Parathyroid adenoma (tissue), 2 donors: ENCODE data around the gene ACYP2.
"Not testable (repeated sequence)": the region's sequence is repeated elsewhere in the genome, so short reads cannot be mapped to it uniquely, and the experiment has no call there.

Source experiments
- H2AFZ ChIP-seq: fragments of 300-600 bp; sonication (generic); one replicate; pipeline ENCODE4 v1.7.0; 2017; ENCODE audit warnings: antibody characterized with exemption, mild to moderate bottlenecking
- H3K27ac ChIP-seq: fragments of 300-600 bp; sonication (generic); one replicate; pipeline ENCODE4 v1.7.0; 2017
- H3K27me3 ChIP-seq: fragments of 300-600 bp; sonication (generic); one replicate; pipeline ENCODE4 v1.7.0; 2017; ENCODE audit warnings: low read length; ENCODE audit not compliant: control insufficient read depth, insufficient read depth
- H3K36me3 ChIP-seq: fragments of 300-600 bp; sonication (generic); one replicate; pipeline ENCODE4 v1.7.0; 2017; ENCODE audit warnings: low read length; ENCODE audit not compliant: control insufficient read depth, insufficient read depth
- H3K4me1 ChIP-seq: fragments of 300-600 bp; sonication (generic); one replicate; pipeline ENCODE4 v1.7.0; 2017; ENCODE audit warnings: control low read depth
- H3K4me2 ChIP-seq: fragments of 300-600 bp; sonication (generic); one replicate; pipeline ENCODE4 v1.7.0; 2017; ENCODE audit warnings: low read length
- H3K4me3 ChIP-seq: fragments of 300-600 bp; sonication (generic); one replicate; pipeline ENCODE4 v1.7.0; 2017; ENCODE audit warnings: low read depth, low read length
- H3K79me2 ChIP-seq: fragments of 300-600 bp; sonication (generic); one replicate; pipeline ENCODE4 v1.7.0; 2017; ENCODE audit warnings: control low read depth
- H3K9ac ChIP-seq: fragments of 300-600 bp; sonication (generic); one replicate; pipeline ENCODE4 v1.7.0; 2017; ENCODE audit warnings: mild to moderate bottlenecking
- H3K9me3 ChIP-seq: fragments of 300-600 bp; sonication (generic); one replicate; pipeline ENCODE4 v1.7.0; 2017; ENCODE audit warnings: low read length; ENCODE audit not compliant: control insufficient read depth
- TF ChIP-seq, protein P1 (sequence below): fragments of 300-600 bp; sonication (generic); IDR thresholded peaks from one replicate; pipeline ENCODE4 v1.7.0; 2017; ENCODE audit warnings: antibody characterized with exemption, mild to moderate bottlenecking
- donor health status: primary hyperparathyroidism.

ACYP2 gene

DNA sequence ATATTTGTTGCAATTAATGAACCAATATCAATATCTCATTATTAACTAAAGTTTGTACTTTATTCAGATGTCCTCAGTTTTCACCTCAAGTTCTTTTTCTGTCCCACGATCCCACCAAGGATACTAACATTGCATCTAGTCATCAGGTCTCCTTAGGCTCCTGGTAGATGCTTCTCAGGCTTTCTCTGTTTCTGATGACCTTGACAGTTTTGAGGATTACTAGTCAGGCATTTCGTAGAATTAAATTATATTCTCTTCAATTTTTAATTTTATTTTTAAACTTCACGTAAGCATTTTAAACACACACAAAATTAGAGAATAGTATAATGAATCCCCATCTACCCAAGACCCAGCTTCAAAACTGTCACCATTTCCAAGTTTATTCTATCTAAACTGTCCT, 5.6 kb upstream of the ACYP2 start:
- Histone ChIP-seq H3K79me2 (no peaks in the 10 kb centered on the region), H3K4me2 (no peak overlapping the region), H2AFZ (no peak overlapping the region), H3K27me3 (no peaks in the 10 kb centered on the region), H3K9me3 (no peaks in the 10 kb centered on the region), H3K4me1 (peaks cover 2% of the 10 kb centered on the region), H3K9ac (no peak overlapping the region), H3K4me3 (no peak overlapping the region), H3K27ac (no peak overlapping the region), H3K36me3 (no peaks in the 10 kb centered on the region)
- TF ChIP-seq, protein P1, sequence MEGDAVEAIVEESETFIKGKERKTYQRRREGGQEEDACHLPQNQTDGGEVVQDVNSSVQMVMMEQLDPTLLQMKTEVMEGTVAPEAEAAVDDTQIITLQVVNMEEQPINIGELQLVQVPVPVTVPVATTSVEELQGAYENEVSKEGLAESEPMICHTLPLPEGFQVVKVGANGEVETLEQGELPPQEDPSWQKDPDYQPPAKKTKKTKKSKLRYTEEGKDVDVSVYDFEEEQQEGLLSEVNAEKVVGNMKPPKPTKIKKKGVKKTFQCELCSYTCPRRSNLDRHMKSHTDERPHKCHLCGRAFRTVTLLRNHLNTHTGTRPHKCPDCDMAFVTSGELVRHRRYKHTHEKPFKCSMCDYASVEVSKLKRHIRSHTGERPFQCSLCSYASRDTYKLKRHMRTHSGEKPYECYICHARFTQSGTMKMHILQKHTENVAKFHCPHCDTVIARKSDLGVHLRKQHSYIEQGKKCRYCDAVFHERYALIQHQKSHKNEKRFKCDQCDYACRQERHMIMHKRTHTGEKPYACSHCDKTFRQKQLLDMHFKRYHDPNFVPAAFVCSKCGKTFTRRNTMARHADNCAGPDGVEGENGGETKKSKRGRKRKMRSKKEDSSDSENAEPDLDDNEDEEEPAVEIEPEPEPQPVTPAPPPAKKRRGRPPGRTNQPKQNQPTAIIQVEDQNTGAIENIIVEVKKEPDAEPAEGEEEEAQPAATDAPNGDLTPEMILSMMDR = no peak

DNA sequence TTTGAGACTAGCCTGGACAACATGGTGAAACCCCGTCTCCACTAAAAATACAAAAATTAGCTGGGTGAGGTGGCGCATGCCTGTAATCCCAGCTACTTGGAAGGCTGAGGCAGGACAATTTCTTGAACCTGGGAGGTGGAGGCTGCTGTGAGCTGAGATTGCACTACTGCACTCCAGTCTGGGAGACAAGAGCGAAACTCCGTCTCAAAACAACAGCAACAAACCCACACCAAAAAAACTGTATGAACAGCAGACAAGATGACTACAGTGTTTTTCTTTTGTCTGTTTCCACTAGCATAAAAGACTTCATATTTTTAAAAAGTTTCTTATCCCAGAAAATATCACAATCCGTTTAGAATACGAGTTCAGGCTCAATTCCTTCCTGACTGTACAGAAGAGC, 936 bp upstream of the ACYP2 start:
- Histone ChIP-seq H3K27ac (peak overlapping the region; percentile 99), H3K4me2 (peak overlapping the region; percentile 84), H3K4me3 (peak overlapping the region; percentile 97), H2AFZ (peak overlapping the region; percentile 99)
- not testable (repeated sequence) for H3K9me3 ChIP-seq, H3K79me2 ChIP-seq, H3K4me1 ChIP-seq, H3K9ac ChIP-seq, H3K36me3 ChIP-seq, H3K27me3 ChIP-seq

DNA sequence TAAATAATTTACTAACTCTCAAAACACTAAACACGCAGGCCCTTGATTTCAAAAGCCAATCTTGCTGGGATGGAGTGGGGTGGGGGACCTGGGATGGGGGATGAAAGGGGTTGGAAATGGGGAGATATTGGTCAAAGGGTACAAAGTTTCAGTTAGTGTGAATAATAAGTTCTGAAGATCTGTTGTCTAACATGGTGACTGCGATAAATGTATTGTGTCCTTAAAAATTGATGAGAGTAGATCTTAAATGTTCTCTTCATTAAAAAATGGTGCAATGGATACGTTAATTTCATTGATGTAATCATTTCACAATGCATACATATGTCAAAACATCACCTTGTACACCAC, 505 bp upstream of the ACYP2 start:
- Histone ChIP-seq H3K79me2 (no peaks in the 10 kb centered on the region), H3K27ac (peak overlapping the region; percentile 99), H3K4me1 (peaks cover 3% of the 10 kb centered on the region), H3K36me3 (no peaks in the 10 kb centered on the region), H2AFZ (peak overlapping the region; percentile 99), H3K9ac (peak overlapping the region; percentile 95), H3K4me3 (peak overlapping the region; percentile 97), H3K27me3 (no peaks in the 10 kb centered on the region), H3K4me2 (peak overlapping the region; percentile 84), H3K9me3 (no peaks in the 10 kb centered on the region)
- TF ChIP-seq, protein P1 = no peak

DNA sequence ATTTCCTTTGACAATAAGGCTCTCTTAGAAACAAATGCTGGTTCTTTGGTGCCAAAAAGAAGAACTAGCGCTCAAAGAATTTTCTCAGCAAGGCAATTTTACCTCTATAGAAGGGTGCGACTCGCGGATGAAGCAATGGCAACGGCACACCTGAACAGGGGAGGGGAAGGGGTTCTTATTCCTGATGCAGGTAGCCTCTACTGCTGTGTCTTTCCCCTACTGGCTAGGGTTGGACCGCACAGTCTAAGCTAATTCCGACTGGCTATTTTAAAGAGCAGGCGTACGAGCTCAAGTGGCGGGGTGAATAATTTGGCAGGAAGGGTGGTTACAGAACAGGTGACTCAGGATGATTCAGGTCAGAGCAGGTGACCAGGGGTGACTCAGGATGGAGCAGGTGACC, 1.2 kb downstream of the ACYP2 start:
- not testable (repeated sequence) for H3K27me3 ChIP-seq, H3K9ac ChIP-seq, H3K4me2 ChIP-seq, H3K4me1 ChIP-seq, H3K4me3 ChIP-seq, H3K36me3 ChIP-seq, H2AFZ ChIP-seq, H3K9me3 ChIP-seq, H3K27ac ChIP-seq, H3K79me2 ChIP-seq

DNA sequence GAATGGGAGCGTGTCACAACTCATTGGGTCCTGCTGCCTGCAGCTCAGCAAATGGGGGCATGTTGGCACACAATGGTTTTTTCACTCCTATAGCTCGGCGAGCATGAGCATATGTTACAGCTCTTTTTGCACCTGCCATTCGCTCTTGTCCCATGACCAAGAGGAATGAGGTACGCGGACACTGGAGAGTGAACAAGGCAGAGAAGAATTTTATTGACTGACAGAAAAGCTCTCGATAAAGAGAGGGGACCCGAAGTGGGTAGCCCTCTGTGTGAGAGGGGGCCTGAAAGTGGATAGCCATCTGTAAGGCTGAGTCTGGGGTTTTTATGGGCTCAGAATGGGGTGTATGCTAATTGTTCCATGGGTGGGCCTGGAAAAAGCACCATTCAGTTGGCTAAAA, 5.5 kb downstream of the ACYP2 start:
- Histone ChIP-seq H3K9me3 (no peaks in the 10 kb centered on the region), H3K27ac (no peak overlapping the region), H3K27me3 (no peaks in the 10 kb centered on the region), H2AFZ (no peak overlapping the region), H3K36me3 (no peaks in the 10 kb centered on the region), H3K4me2 (no peak overlapping the region), H3K4me1 (no peaks in the 10 kb centered on the region), H3K79me2 (no peaks in the 10 kb centered on the region), H3K4me3 (no peak overlapping the region), H3K9ac (no peak overlapping the region)
- TF ChIP-seq, protein P1 = no peak

DNA sequence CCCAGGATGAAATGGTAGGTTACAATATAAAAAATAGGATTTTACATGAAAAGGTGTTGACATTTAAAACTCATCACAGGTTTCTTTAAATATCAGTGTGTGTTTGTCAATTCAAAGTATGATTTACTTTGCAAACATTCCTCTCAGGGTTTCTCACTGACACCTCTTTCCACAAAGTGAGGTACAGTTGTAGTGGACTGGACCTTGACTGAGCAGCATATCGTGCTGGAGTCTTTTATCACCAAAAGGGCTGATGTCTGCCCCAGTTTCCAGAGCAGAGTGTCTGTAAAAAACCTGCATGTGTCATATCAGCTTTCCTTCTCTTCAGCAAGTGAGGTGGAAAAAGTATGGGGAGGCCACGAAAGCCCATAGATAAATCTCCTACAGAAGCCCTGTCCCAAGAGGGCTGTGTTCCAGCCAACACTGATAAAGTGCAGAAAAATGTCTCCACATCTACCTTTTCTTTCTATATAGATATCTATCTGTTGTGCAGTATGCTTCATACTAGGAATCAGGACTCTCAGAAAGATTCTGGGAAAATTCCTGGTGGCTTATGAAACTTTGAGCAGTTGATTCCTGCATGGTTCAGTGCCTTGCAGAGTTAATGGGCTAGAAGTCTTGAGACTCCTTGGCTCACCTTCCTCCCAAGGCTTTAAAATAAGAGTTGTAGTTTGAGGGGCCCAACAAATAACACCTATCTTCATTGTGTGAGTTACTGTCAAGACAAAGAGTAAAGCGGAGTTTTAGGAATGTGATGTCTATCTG, 6.9 kb downstream of the ACYP2 start:
- Histone ChIP-seq H3K4me1 (no peaks in the 10 kb centered on the region), H3K27me3 (no peaks in the 10 kb centered on the region), H2AFZ (no peak overlapping the region), H3K79me2 (no peaks in the 10 kb centered on the region), H3K9me3 (no peaks in the 10 kb centered on the region), H3K4me3 (no peak overlapping the region), H3K27ac (no peak overlapping the region), H3K36me3 (no peaks in the 10 kb centered on the region), H3K9ac (no peak overlapping the region), H3K4me2 (no peak overlapping the region)
- TF ChIP-seq, protein P1 = no peak
